OCI-M2 (cell line): ENCODE measurements around the gene RIMBP2.
"Not testable (repeated sequence)": the region's sequence is repeated elsewhere in the genome, so short reads cannot be mapped to it uniquely, and the experiment has no call there.

Experiments used
- DNase-seq: peaks from one replicate; lab custom pipeline; 2025; ENCODE audit not compliant: unreplicated experiment; lab: John Stamatoyannopoulos, UW

The RIMBP2 gene

DNA sequence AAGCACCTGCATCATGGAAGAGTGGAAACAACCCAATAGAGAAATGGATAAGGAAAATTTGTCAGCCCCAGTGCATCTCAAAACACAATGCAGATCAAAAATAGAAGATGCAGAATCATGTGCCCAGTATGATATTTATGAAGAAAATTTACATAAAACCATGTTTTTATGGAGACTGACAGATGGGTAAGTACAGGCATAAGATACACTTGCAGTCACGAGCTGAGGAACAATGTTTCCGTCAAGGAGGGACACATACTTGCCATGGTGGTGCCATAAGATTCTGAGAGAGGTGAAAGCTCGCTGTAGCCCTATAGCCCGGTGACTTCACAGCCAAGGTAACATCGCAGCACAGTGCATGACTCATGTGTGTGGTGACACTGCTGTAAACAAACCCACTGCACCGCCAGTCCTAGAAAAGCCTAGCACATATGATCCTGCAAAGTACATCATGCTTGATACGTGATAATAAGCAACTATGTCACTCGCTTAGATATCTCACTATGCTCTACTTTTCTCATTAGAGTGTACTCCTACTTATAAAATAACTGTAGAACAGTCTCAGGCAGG is 112.6 kb downstream of the RIMBP2 start:
- no peak for DNase-seq

GRCh38 chr12:130602251-130602650 is 113.8 kb downstream of the RIMBP2 start:
- DNase-seq = no peak

- DNase-seq = no peak
Observed at GRCh38 chr12:130601327-130601726, 114.8 kb downstream of the RIMBP2 start.

DNA sequence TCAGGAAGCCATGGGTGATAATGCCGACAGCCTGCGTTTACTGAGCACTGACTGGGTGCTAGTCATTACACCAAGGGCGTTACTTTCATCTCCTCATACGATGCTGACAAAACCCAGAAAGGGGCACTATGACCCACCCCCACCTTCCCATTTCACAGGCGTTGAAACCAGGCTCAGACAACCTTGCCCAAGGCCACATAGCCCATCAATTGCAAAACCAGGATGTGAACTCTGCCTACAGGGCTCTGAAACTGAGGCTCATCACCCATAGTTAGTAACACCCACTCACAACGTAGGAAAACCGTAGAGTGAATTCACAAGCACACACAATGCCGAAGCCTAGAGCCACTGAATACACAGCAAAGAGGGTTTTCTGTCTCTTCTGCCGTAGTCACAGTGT is 119.9 kb downstream of the RIMBP2 start:
- no peak for DNase-seq

DNA sequence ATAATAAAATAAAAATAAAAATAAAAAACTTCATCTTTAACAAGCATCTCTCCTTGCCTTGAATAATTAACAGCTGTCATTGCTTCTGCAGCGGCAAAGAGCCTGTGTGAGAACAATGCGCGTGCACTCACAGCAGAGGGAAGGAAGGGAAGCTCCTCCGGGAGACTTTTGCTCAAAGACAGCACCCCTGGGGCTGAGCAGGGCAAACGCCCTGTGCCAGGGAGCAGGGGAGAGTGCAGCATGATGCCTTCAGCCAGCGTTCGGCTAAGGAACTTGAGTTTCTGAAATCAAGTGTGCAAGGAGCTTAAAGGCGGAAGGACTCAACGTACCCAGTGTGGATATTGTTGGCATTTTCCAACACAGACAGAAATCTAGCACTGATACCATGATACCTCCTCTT is 120.5 kb downstream of the RIMBP2 start:
- DNase-seq = no peak

DNA sequence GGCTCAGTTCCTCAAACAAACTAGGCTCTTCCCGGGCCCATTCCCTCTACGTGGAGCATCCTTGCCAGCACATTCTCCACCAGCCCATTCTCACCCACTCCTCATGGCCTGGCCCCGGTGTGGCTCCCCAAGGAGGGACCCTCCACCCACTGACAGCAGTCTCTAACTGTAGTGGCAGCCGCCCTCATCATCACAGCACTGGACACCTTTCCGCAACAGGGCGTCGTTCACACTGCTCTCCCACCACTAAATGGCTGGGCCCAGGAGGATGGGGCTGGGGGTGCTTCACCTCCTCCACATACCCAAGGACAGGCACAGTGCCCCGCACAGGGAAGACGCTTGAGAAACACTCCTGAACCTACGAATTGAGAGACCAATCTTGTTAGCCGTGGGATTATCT is 123.0 kb downstream of the RIMBP2 start:
- DNase-seq = no peak

DNA sequence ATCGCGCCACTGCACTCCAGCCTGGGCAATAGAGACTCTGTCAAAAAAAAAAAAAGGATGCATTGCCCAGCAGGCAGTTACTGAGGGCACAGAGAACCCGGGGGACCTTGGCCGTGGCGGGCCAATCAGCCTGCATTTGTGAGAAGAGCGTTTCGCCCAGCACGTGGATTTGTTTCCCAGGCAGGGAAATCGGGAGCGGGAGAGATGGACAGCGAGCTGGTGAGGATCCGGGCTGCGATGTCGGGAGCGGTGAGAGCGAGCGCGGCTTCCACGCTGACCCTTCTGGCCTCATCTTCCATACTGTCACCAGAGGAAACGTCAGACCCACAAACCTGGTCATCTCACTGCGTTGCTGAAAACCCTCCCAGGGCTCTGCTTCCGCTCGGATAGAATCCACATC is 123.5 kb downstream of the RIMBP2 start:
- DNase-seq = no peak

DNA sequence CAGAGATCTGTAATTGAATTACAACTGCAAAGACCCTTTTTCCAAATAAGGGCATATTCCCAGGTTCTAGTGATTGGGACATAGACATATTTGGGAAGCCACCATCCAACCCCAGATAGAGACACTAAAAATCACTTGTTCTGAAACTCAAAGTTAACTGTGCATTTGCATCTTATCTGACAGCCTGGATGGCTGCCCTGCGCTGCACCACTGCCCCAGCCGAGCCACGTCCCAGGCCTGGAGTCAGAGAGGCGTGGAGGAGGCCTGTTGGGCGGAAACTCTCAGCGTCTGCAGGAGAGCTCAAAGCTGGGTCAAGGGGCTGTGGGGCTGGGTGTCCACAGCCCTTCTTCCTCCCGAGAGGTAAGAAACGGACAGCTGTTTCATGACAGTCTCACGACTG is 124.4 kb downstream of the RIMBP2 start:
- no peak for DNase-seq

DNA sequence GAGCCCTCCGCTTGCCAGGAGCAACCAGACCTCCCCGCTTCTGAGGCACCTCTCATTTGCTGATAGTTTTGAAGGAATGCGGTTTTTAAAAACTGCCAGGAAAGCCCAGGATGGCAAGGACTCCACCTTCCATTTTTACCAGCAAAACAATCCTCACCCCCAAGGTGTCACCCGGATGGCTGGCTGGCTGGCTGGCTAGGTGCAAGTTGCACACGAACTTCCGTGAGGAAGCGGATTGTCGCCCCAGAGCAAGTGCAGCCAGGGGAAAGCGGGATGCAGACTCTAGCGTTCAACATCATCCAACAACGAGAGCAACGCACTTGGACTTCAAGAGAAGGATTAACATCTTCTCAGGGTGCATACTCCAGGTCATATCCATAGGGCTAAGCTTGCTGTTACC is 125.4 kb downstream of the RIMBP2 start:
- no peak for DNase-seq

GRCh38 chr12:130589540-130590317 is 126.4 kb downstream of the RIMBP2 start:
- no peak for DNase-seq

GRCh38 chr12:130588696-130589539 is 127.2 kb downstream of the RIMBP2 start:
- no peak for DNase-seq

DNA sequence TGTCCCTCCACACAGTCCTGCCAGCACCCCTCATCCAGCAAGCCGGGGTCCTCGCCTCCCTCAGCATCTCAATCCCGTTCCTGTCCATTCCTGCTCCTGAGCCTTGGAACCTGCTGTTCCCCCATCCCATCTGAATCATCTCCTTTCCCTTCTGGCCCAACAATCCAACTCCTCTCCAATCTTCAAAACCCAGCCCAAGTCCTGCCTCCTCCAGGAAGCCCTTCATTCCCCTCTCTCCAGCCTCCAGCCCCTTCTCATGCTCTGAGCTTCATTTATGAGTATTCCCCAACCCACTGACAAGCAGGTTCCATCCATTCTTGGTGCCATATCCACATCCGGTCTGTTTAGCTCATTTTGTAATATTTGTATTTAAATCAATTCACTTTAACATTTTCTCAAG is 128.1 kb downstream of the RIMBP2 start:
- no peak for DNase-seq

DNA sequence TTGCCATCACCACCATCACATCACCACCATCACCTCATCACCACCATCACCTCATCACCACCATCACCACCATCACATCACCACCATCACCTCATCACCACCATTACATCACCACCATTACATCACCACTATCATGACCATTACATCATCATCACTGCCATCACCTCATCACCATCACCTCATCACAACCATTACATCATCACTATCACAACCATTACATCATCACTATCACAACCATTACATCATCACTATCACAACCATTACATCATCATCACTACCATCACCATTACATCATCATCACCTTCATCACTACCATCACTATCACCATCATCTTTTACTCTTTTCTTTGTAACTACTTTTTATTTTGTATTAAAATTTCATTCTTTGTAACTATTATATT is 131.6 kb downstream of the RIMBP2 start:
- not testable (repeated sequence) for DNase-seq

- DNase-seq = no peak
Observed at GRCh38 chr12:130583800-130584199, 132.3 kb downstream of the RIMBP2 start.

GRCh38 chr12:130583317-130583716 is 132.8 kb downstream of the RIMBP2 start:
- no peak for DNase-seq

DNA sequence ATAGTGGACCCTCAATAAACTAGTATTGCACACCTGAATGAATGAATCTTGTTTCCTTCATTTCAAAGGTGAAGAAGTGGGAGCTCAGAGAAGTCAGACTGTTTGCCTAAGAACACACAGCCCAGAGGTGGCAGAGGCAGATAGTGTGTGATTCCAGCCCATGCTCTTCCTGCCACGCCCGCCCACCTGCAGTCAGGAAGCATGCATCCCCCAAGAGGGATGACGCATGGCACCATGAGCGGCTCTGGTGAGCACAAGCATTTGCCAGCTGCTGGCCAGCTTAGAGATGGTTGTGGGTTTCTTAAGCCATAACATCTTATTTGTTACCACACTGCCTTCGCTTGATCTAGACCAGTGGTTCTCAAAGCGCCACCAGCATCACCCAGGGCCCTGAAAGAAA is 133.8 kb downstream of the RIMBP2 start:
- no peak for DNase-seq

DNA sequence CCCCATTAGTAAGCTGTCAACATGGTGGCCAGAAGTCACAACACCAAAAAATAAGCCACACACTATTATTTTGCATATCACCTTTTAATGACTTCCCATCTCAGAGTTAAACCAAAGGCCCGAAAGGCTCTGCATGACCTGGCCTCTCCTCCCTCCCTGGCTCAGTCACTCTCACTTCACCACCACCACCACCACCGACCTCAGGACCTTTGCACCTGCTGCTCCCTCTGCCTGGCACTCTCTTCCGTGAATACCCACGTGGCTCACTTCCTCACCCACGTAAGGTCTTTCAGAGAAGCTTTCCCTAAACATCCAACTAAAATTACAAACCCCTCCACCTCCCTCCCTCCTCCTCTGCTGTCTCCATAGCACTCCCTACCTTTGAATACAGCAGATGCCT is 134.3 kb downstream of the RIMBP2 start:
- no peak for DNase-seq

DNA sequence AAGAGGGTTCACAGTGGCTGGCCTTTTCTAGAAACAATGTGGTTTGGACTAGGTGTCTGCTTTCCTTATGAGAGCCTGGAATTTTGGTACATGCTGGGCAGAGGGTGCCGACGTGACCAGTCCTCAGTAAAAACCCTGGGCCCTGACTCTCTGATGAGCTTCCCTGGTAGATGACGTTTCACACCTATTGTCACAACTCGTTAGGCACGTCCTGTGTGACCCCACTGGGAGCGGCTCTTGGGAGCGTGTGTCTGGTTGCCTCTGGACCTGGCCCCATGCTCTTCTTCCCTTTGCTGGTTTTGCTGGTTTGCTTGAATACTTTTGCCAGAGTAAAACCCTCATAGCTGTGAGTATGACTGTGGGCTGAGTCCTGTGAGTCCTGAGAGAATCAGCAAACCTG is 136.9 kb downstream of the RIMBP2 start:
- DNase-seq = no peak

DNA sequence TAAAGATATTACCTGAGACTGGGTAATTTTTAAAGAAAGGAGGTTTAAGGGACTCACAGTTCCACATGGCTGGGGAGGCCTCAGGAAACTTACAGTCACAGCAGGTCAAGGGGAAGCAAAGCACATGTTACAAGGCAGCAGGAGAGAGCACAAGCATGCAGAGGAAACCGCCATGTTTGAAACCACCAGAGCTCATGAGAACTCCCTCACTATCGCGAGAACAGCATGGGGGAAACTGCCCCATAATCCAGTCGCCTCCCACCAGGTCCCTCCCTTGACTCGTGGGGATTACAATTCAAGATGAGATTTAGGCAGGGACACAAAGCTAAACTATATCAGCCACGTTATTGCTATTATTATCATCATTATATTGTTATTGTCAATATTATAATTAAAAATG is 138.7 kb downstream of the RIMBP2 start:
- no peak for DNase-seq

- DNase-seq = no peak
Observed at GRCh38 chr12:130576371-130576816, 139.7 kb downstream of the RIMBP2 start.

DNA sequence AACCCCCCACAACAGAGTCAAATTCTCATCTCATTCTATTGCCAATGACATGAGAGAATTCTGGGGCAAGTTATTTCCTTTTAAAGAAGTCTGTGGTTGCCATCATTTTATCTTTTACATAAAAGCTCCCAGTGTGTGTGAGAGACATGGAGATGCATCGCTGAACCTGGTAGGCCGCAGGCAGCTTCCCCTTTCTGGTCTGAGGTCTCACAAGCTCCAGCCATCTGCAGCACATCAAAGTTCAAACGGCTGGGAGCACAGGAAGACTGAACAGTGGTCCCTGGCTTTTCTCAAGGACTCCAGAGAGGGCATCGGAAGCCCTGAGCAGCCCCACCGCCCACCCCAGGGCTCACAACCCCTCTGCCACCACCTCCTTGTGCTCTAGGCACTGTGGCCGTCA is 141.7 kb downstream of the RIMBP2 start:
- DNase-seq = no peak

DNA sequence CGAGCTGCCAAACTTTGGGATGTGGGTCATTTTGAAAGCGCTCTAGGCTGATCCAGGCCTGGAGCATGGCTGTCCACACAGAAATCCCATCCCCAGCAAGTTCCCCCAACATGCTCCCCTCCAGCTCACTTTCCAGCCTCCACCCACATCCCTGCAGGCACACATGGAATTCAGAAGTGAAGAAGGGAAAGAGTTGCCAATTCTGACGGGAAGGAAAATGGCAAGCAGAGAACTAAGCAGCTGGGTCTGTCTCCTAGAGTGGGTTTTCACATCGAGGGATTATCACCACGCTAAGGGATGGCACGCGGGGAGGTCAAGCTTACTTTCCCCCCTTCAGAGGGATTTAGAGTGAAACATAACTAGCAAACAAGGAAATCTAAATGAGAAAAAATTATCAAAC is 142.3 kb downstream of the RIMBP2 start:
- DNase-seq = no peak
